ENCODE results near the gene NOTCH1.
"Not testable (repeated sequence)": the region's sequence is repeated elsewhere in the genome, so short reads cannot be mapped to it uniquely, and the experiment has no call there.

Gene NOTCH1

DNA sequence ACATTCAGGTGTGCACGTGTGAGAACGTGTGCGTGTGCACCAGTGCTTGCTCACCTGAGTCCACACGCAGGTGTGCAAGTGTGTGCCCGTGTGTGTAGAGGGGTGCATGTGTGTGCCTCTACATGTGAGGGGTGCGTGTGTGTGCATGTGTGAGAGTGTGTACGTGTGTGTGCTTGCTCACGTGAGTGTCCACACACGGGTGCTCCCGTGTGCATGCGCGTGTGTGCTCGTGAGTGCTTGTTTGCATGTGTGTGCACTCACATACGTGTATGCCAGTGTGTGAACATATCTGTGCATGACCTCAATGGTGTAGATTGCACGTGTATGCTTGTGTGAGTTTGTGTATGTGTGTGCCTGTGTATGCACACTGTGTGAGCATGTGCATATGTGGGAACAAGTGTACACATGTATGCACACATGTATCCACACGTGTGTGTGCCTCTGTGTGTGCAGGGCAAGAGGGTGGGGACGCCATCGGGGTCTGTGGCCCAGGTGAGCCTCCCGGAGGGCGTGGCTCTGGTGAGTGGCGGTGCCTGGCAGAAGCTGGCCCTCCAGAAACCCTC, 40.6 kb upstream of the NOTCH1 start:
- no peak overlapping the region for H3K4me3 ChIP-seq (ENCODE audit: low read depth, low read length)
- H3K36me3 ChIP-seq (ENCODE audit: control insufficient read depth, insufficient read depth, low read length), result no peaks in the 10 kb centered on the region
- H3K27ac ChIP-seq (ENCODE audit: low read depth, low read length), result peak overlapping the region; percentile 99
- H3K9ac ChIP-seq (ENCODE audit: low read depth, low read length), result no peak overlapping the region
- H3K9me3 ChIP-seq (ENCODE audit: control insufficient read depth, insufficient read depth, low read length), result no peaks in the 10 kb centered on the region
- peaks cover 35% of the 10 kb centered on the region for H3K4me1 ChIP-seq (ENCODE audit: control insufficient read depth, insufficient read depth, low read length)
- no peaks in the 10 kb centered on the region for H3K27me3 ChIP-seq (ENCODE audit: control insufficient read depth, insufficient read depth, low read length)

DNA sequence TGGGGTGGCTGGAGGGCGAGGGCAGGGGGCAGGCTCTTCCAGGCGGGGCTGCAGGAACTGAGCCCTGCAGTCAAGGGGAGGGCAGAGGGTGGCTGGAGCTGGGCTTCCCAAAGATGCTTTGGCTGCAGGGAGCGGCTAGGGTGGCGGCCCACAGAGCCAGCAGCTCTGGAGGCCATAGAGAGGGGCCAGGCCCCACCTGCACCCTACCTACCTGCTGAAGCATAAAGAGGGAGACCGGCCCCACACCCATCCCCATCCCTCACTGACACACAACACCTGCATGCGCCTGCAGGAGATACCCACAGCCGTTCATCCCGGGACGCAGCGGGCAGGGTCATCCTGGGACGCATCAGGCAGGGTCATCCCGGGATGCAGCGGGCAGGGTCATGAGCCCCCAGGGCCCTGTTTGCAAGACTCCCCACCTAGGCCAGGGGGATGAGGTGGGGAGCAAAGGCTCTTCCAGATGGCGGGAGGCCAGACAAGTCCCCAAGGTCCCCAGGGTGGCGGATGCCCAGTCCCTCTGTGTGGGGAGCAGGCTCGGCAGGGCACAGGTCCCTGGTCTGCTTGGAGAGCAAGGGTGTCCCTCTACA, 39.8 kb upstream of the NOTCH1 start:
- Histone ChIP-seq H3K27me3 (ENCODE audit: control insufficient read depth, insufficient read depth, low read length) (no peaks in the 10 kb centered on the region), H3K36me3 (ENCODE audit: control insufficient read depth, insufficient read depth, low read length) (no peaks in the 10 kb centered on the region), H3K9me3 (ENCODE audit: control insufficient read depth, insufficient read depth, low read length) (no peaks in the 10 kb centered on the region), H3K4me3 (ENCODE audit: low read depth, low read length) (no peak overlapping the region), H3K27ac (ENCODE audit: low read depth, low read length) (no peak overlapping the region), H3K4me1 (ENCODE audit: control insufficient read depth, insufficient read depth, low read length) (peaks cover 35% of the 10 kb centered on the region), H3K9ac (ENCODE audit: low read depth, low read length) (no peak overlapping the region)

DNA sequence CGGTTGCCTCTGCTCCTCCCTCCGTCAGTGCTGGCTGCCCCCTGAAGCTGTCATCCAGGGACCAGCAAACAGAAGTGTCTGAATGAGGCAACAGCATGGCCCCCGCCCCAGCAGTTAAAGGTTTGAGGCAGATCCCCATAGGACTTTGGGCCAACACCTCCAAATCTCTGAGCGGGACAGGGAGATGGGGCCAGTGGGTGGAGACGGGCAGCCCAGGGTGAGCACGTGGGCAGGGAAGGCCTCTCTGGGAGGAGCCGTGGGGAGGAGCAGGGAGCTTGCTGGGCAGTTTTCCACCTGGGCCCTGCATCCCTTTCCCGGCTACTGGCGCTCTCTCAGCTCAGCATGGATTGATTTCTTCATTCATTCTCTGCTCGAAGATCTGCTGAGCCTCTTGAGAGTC, 39.1 kb upstream of the NOTCH1 start:
- Histone ChIP-seq H3K27ac (ENCODE audit: low read depth, low read length) (no peak overlapping the region), H3K36me3 (ENCODE audit: control insufficient read depth, insufficient read depth, low read length) (no peaks in the 10 kb centered on the region), H3K9me3 (ENCODE audit: control insufficient read depth, insufficient read depth, low read length) (no peaks in the 10 kb centered on the region), H3K4me3 (ENCODE audit: low read depth, low read length) (no peak overlapping the region), H3K9ac (ENCODE audit: low read depth, low read length) (no peak overlapping the region), H3K4me1 (ENCODE audit: control insufficient read depth, insufficient read depth, low read length) (peaks cover 35% of the 10 kb centered on the region), H3K27me3 (ENCODE audit: control insufficient read depth, insufficient read depth, low read length) (no peaks in the 10 kb centered on the region)

GRCh38 chr9:136584401-136584932, 38.6 kb upstream of the NOTCH1 start:
- H3K27me3 ChIP-seq (ENCODE audit: control insufficient read depth, insufficient read depth, low read length), result no peaks in the 10 kb centered on the region
- peaks cover 37% of the 10 kb centered on the region for H3K4me1 ChIP-seq (ENCODE audit: control insufficient read depth, insufficient read depth, low read length)
- no peak overlapping the region for H3K9ac ChIP-seq (ENCODE audit: low read depth, low read length)
- no peaks in the 10 kb centered on the region for H3K9me3 ChIP-seq (ENCODE audit: control insufficient read depth, insufficient read depth, low read length)
- no peaks in the 10 kb centered on the region for H3K36me3 ChIP-seq (ENCODE audit: control insufficient read depth, insufficient read depth, low read length)
- no peak overlapping the region for H3K4me3 ChIP-seq (ENCODE audit: low read depth, low read length)
- H3K27ac ChIP-seq (ENCODE audit: low read depth, low read length), result no peak overlapping the region

DNA sequence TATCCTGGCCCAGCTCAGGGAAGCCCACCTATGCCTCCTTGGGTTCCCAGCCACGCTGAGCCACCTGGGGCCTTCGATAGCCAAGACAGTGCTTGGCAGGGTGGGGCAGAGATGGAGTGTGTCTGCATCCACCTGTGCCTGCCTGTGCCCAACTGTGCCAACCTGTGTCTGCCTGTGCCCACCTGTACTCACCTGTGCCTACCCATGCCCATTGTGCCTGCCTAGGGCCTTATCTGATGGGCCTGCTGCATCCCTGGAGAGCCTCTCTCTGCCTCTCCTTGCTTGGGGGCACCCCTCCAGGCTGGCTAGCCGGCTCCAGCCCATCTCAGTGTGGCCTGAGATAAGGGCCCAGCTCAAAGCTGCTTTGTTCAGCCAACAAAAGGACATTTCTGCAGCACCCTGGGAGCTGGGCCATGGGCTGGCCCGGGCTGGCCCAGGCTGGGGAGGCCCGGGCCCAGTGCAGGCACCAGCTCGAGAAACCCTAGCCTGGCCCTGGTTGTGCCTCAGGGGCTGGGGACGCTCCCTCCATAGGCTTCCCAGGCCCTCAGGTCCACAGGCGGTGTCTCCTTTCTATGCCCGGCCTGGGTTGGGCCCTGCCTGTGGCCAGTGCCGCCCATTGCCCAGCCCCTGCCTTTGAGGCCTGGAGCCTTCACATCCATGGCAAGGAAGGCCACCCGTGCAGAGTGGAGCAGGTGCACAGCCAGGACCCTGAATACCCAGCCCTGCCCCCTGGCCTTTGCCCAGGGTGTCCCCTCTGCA, 37.3 kb upstream of the NOTCH1 start:
- H3K27me3 ChIP-seq (ENCODE audit: control insufficient read depth, insufficient read depth, low read length), result no peaks in the 10 kb centered on the region
- H3K4me3 ChIP-seq (ENCODE audit: low read depth, low read length), result no peak overlapping the region
- no peaks in the 10 kb centered on the region for H3K36me3 ChIP-seq (ENCODE audit: control insufficient read depth, insufficient read depth, low read length)
- H3K9ac ChIP-seq (ENCODE audit: low read depth, low read length), result no peak overlapping the region
- no peak overlapping the region for H3K27ac ChIP-seq (ENCODE audit: low read depth, low read length)
- no peaks in the 10 kb centered on the region for H3K9me3 ChIP-seq (ENCODE audit: control insufficient read depth, insufficient read depth, low read length)
- peaks cover 29% of the 10 kb centered on the region for H3K4me1 ChIP-seq (ENCODE audit: control insufficient read depth, insufficient read depth, low read length)

- Histone ChIP-seq H3K9me3 (ENCODE audit: control insufficient read depth, insufficient read depth, low read length) (no peaks in the 10 kb centered on the region), H3K27me3 (ENCODE audit: control insufficient read depth, insufficient read depth, low read length) (no peaks in the 10 kb centered on the region), H3K36me3 (ENCODE audit: control insufficient read depth, insufficient read depth, low read length) (no peaks in the 10 kb centered on the region), H3K4me3 (ENCODE audit: low read depth, low read length) (no peak overlapping the region), H3K27ac (ENCODE audit: low read depth, low read length) (no peak overlapping the region), H3K4me1 (ENCODE audit: control insufficient read depth, insufficient read depth, low read length) (peaks cover 20% of the 10 kb centered on the region), H3K9ac (ENCODE audit: low read depth, low read length) (no peak overlapping the region)
Measured at GRCh38 chr9:136581614-136582447, 36.0 kb upstream of the NOTCH1 start.

- not testable (repeated sequence) for H3K27ac ChIP-seq (ENCODE audit: low read depth, low read length); H3K9me3 ChIP-seq (ENCODE audit: control insufficient read depth, insufficient read depth, low read length); H3K4me3 ChIP-seq (ENCODE audit: low read depth, low read length); H3K4me1 ChIP-seq (ENCODE audit: control insufficient read depth, insufficient read depth, low read length); H3K36me3 ChIP-seq (ENCODE audit: control insufficient read depth, insufficient read depth, low read length); H3K9ac ChIP-seq (ENCODE audit: low read depth, low read length); H3K27me3 ChIP-seq (ENCODE audit: control insufficient read depth, insufficient read depth, low read length)
Measured at GRCh38 chr9:136579650-136580219, 33.9 kb upstream of the NOTCH1 start.

DNA sequence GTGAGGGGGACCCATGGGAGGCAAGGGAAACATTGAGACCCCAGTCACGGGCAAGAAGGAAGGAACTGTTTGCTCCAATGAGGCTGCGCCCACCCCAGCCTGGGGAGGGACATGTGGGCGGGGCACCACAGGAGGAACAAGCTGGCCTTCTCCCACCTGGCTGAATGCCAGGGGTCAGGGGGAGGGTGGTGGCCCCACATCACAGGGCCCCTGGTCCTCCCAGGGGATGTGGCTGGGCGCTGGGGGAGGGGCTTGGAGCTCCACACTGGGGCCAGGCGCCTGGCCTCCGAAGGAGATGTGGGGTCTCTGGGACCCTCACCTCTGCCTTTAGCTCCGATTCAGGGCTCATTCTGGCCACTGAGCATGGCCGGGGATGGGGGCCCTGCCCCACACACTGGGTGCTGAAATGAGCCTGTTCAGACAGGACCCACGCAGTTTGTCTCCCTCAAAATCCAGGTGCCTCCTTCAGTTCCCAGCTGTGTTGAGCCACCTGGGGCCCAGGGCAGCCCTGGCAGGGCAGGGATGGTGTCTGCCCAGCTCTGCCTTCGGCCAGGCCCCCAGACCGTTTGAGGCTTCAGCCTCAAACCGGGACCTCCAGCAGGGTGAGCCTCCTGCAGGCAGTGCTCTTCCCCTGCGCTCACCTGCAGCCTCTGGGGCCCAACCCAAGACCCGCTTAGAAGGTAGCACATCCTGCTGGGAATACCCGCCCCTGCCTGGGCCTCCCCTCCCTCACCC, 33.2 kb upstream of the NOTCH1 start:
- H3K9ac ChIP-seq (ENCODE audit: low read depth, low read length), result no peak overlapping the region
- H3K27me3 ChIP-seq (ENCODE audit: control insufficient read depth, insufficient read depth, low read length), result no peaks in the 10 kb centered on the region
- H3K4me1 ChIP-seq (ENCODE audit: control insufficient read depth, insufficient read depth, low read length), result peaks cover 6% of the 10 kb centered on the region; the same call in 1 of the 2 replicates
- no peaks in the 10 kb centered on the region for H3K36me3 ChIP-seq (ENCODE audit: control insufficient read depth, insufficient read depth, low read length)
- no peak overlapping the region for H3K4me3 ChIP-seq (ENCODE audit: low read depth, low read length)
- no peaks in the 10 kb centered on the region for H3K9me3 ChIP-seq (ENCODE audit: control insufficient read depth, insufficient read depth, low read length)
- no peak overlapping the region for H3K27ac ChIP-seq (ENCODE audit: low read depth, low read length)

DNA sequence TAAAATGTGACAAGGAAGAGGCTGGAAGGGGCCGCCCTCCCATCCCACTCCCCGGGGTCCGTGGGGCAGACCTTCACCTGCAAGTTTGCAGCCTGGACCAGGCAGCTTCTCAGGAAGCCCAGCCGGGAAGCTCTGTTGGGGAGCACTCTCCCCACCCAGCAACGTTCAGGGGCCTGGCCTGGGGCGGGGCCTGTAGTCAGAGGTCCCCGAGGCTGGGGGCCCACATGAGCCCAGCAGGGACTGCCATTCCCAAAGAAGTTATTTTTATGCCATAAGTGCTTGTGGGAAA, 32.7 kb upstream of the NOTCH1 start:
- H3K27me3 ChIP-seq (ENCODE audit: control insufficient read depth, insufficient read depth, low read length), result no peaks in the 10 kb centered on the region
- H3K4me1 ChIP-seq (ENCODE audit: control insufficient read depth, insufficient read depth, low read length), result peaks cover 6% of the 10 kb centered on the region; the same call in 1 of the 2 replicates
- H3K9ac ChIP-seq (ENCODE audit: low read depth, low read length), result no peak overlapping the region
- H3K27ac ChIP-seq (ENCODE audit: low read depth, low read length), result peak overlapping the region; percentile 12
- H3K36me3 ChIP-seq (ENCODE audit: control insufficient read depth, insufficient read depth, low read length), result no peaks in the 10 kb centered on the region
- no peaks in the 10 kb centered on the region for H3K9me3 ChIP-seq (ENCODE audit: control insufficient read depth, insufficient read depth, low read length)
- no peak overlapping the region for H3K4me3 ChIP-seq (ENCODE audit: low read depth, low read length)

GRCh38 chr9:136577941-136578625, 32.2 kb upstream of the NOTCH1 start:
- H3K36me3 ChIP-seq (ENCODE audit: control insufficient read depth, insufficient read depth, low read length), result no peaks in the 10 kb centered on the region
- H3K4me1 ChIP-seq (ENCODE audit: control insufficient read depth, insufficient read depth, low read length), result peaks cover 10% of the 10 kb centered on the region; the same call in 1 of the 2 replicates
- H3K9me3 ChIP-seq (ENCODE audit: control insufficient read depth, insufficient read depth, low read length), result no peaks in the 10 kb centered on the region
- H3K27me3 ChIP-seq (ENCODE audit: control insufficient read depth, insufficient read depth, low read length), result no peaks in the 10 kb centered on the region
- H3K9ac ChIP-seq (ENCODE audit: low read depth, low read length), result no peak overlapping the region
- no peak overlapping the region for H3K4me3 ChIP-seq (ENCODE audit: low read depth, low read length)
- H3K27ac ChIP-seq (ENCODE audit: low read depth, low read length), result peak overlapping the region; percentile 12

All from HUES48 (cell line).